Epithelial cell of esophagus (primary cell): Measurements from ENCODE around the gene UQCRHL.
"Not testable (repeated sequence)": the region's sequence is repeated elsewhere in the genome, so short reads cannot be mapped to it uniquely, and the experiment has no call there.

Source experiments
- DNase-seq: peaks from one replicate; pipeline ENCODE4 v3.0.0; 2010; ENCODE audit warnings: low read depth
- H3K4me3 ChIP-seq: 2 replicates; pipeline ENCODE4 v1.5.1; 2011; ENCODE audit warnings: mild to moderate bottlenecking, low read length, control low read depth
- TF ChIP-seq, protein P1 (sequence below): IDR thresholded peaks from 2 replicates; pipeline ENCODE4 v1.5.1; 2011; ENCODE audit warnings: low read depth, mild to moderate bottlenecking, low read length, control low read depth, inconsistent platforms; ENCODE audit not compliant: insufficient read depth; ENCODE audit errors: missing control alignments

UQCRHL gene

DNA sequence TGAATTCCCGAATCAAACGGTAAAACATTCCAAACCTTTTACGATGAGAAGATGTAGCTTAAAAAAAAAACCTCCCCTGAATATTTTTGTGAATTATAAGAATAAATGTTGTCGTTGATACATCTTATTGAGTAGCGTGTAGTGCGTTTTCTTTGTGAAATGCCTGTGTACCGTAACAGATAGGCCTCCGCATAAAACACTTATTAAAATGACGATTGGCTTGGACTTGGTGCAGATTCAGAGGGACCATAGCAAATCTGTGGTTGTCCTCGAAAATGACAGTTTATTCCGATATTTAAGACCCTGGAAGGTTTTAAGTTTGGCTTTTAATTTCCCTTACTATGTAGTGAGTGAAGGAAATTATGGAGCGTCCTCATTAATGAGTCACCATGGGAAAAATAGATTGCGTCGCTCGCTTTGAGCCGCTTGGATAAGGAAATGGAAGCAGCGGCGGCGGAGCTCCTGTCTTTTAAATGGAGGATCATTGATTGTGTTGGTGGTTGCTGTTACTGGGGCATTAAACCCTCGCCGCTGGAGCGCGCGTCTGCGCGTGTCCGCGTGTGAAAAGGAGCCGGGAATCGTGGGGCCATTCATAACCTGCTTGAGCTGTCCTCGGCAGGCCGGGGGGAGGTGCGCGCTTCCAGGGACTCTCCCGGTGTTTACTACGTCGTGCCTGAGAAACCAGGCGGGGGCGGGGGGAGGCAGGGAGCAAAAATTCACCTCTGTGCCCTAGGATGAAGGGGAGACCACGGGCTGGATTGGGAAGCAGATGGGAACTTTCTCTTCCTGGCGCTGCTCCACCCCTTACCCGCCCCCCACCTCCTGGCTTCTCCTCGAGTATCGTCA lies 41.7 kb upstream of the UQCRHL start:
- TF ChIP-seq, protein P1, sequence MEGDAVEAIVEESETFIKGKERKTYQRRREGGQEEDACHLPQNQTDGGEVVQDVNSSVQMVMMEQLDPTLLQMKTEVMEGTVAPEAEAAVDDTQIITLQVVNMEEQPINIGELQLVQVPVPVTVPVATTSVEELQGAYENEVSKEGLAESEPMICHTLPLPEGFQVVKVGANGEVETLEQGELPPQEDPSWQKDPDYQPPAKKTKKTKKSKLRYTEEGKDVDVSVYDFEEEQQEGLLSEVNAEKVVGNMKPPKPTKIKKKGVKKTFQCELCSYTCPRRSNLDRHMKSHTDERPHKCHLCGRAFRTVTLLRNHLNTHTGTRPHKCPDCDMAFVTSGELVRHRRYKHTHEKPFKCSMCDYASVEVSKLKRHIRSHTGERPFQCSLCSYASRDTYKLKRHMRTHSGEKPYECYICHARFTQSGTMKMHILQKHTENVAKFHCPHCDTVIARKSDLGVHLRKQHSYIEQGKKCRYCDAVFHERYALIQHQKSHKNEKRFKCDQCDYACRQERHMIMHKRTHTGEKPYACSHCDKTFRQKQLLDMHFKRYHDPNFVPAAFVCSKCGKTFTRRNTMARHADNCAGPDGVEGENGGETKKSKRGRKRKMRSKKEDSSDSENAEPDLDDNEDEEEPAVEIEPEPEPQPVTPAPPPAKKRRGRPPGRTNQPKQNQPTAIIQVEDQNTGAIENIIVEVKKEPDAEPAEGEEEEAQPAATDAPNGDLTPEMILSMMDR: no peak
- peak; percentile 91 for DNase-seq
- peak overlapping the region; percentile 98 for H3K4me3 ChIP-seq

DNA sequence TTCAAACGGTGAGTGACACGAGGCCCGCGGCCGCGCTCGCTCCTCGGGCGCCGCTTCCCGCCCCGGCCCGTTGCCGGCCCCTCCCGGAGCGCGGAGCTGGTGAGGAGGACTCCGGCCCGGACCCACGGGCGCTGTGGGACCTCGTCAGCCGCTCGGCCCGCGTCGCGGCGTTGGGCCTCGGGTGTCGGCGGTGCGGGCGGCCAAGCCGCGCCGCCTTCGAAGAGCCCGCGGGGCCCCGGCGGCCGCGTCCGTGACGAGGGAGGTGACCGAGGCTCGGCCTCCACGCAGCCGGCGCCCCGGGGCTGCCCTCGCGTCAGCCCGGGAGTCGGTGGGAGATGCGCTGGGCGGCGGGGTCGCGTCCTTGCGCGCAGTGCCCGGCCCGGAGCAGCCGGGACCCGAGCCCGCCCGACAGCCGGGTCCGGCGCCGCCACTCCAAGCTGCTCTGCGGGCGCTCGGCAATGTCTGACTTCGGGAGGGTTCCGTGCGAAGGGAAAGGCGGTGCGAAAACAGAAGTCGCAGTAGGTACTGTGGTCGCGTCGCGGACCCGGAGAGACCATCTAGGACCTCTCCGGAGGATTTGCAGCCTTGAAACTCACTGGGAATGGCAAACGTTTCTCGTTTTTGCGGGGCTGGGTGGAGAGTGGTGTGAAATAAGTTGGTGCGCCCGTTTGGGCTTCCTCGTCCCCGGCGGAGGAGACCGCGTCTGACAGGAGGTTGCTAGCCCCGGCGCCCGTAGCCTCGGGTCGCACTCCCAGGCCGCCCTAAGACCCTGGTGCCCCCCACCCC lies 40.9 kb upstream of the UQCRHL start:
- TF ChIP-seq, protein P1: no peak
- H3K4me3 ChIP-seq: peak overlapping the region; percentile 98
- DNase-seq: peak; percentile 25

DNA sequence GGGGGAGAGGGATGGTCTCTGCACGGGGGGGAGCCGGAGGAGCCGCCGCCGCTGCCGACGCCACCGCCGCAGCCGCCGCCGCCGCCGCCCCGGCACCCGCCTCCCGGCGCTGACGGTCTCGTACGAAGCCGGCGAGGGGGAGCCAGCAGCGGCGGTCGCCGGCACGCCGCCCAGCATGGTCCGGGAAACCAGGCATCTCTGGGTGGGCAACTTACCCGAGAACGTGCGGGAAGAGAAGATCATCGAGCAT lies 40.4 kb upstream of the UQCRHL start:
- DNase-seq: no peak
- H3K4me3 ChIP-seq: peak overlapping the region; percentile 98
- TF ChIP-seq, protein P1: no peak

DNA sequence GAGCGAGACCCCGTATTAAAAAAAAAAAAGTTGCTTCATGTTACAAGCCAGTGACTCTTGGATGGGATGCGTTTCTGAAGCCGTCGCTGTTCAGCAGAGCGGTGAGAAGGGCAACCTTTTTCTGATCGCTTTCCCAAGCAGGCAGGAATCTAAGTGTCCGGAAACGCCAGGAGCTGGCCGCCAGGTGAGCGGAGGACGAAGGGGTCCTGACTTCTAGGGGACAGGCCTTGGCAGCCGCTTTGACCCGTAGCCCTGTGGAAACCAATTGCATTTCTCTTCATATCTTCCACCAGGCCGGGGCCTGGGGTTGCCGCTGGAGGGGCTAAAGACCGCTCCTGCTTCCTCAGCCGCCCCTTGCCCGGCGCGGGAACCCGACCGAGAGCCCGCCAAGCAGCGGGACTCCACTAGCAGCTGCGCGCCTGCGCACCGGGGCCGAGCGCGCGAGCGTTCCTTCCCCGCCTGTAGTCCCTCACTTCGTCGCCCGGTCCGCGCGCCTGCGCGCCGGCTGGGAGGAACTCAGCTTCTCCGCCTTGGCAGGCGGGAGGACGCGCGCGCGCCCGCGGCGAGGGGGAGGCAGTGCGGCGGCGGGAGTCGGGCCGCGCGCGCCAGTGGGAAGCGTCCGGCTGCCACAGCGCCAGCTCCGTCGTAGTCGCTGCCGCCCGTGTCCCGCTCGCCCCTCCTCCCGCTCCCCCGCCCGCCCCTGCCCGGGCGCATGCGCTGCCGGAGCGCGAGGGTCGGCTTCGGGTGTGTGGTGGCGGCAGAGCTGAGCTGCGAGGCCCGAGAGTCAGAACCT lies 39.8 kb upstream of the UQCRHL start, which contains the start of gene SPEN:
Gene SPEN, plus strand, starts transcription at position 608 of the 793 bp plus-strand sequence. CDS start 361 bp downstream, outside the sequence.
- H3K4me3 ChIP-seq: peak within 1 kb of the TSS; percentile 98
- peak; percentile 98 for DNase-seq
- TF ChIP-seq, protein P1: no peak

DNA sequence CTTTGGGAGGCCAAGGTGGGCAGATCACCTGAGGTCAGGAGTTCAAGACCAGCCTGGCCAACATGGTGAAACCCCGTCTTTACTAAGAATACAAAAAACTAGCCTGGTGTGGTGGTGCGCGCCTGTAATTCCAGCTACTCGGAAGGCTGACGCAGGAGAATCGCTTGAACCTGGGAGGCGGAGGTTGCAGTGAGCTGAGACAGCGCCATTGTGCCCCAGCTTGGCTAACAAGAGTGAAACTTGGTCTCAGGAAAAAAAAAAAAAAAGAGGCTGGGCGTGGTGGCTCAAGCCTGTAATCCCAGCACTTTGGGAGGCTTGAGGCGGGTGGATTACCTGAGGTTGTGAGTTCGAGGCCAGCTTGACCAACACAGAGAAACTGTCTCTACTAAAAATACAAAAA lies 38.6 kb upstream of the UQCRHL start:
- DNase-seq, H3K4me3 ChIP-seq: not testable (repeated sequence)

DNA sequence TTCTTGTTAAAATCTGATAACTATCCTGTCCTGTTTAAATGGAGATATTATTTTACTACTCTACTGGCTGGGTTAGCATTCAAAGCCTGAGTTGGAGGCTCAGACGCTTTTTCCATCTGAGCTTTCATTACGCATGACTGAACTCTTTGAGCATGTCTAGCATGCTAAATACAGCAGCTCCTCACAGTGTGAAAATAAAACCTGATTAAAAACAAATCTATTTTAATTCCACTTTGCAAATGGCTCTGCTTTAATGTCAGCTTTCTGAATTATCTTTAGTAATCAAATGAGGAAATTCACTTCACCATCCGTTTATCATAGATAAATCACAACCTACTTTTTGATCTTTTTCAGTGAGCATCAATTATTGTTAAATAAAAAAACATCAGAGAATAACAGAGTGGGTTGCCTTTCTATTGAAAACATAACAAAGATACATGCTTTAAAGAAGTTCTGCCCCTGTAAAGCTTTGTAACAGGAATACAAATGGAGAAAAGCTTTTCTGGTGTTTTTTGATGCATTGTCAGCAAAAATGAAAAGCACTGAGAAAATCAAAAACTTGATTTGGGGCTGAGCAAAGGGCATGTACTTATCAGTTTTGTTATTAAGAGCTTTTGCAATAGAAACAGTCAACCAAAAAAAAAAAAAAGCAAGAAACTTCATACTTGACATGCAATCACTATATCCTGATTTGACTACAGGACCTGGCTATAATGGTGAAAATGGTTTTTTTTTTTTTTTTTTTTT lies 36.5 kb upstream of the UQCRHL start:
- H3K4me3 ChIP-seq: no peak overlapping the region
- TF ChIP-seq, protein P1: no peak
- no peak for DNase-seq
